Dermis microvascular lymphatic vessel endothelial cell (primary cell): Measurements from ENCODE around the gene CERK. TPM values are rescaled to one million over a fixed set of nuclear protein-coding genes. Genes with fewer than 3 reads are reported as not detected.

Experiments
- DNase-seq, 2 donors: peaks; one replicate each; pipeline versions ENCODE4 v3.0.0 to v3.0.0-alpha.2; 2010; ENCODE audit warnings: low read depth in 2 of 2
- total RNA-seq: library from RNA; depleted of rRNA; stranded (reverse); fragments of >200 nt; gene quantifications from 2 replicates; pipeline ENCODE4 v1.2.1, GENCODE V29; 2014

Gene CERK
- total RNA-seq, 1 donor from 2014 or later: 66.8 TPM

DNA sequence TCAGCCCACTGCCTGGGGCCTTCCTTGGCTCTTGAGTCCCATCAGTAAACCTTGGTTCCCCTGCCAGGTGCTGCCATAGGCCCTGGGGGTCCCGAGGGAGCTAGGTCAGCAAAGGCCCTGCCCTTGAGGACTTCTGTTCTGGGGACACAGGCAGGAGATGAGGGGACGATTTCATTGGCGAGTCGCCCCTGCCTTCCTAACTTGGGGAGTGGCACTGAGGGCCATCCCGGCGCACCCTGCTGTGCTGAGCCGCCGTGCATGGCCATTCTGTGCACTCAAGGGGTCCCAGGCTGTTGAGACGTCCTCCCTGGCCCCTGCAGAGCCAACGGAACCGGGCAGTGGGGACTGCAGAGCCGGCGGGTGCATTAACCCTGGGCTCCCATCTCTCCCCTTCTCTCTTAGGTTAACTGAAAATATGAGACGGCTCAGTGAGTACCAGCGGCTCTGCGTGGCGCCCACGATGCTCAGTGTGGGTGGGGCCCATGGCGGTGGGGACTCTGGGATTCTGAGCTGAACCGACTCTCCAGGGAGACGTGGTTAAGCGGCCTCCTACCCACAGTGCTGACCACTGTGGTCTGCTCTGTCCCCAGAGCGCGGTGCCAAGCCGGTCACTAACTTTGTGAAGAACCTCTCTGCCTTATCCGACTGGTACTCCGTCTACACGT, 74.5 kb downstream of the CERK start:
- no peak for DNase-seq

DNA sequence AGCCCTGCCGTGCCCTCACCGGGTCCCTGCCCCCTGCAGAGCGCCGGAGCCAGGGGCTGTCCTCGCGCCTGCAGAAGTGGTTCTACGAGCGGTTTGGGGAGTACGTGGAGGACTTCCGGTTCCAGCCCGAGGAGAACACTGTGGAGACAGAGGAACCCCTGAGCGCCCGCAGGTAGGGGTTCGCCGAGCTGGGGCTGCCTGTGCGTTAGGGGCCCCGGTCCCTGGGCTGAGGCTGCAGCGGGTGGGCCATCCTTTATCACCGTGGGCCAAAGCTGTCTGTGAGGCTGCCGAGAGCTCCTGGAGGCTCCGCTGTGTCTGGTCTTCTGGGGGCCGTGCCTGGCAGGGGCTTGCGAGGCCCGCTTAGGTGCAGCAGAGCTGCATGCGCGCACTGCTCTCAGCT, 75.1 kb downstream of the CERK start:
- DNase-seq: no peak

DNA sequence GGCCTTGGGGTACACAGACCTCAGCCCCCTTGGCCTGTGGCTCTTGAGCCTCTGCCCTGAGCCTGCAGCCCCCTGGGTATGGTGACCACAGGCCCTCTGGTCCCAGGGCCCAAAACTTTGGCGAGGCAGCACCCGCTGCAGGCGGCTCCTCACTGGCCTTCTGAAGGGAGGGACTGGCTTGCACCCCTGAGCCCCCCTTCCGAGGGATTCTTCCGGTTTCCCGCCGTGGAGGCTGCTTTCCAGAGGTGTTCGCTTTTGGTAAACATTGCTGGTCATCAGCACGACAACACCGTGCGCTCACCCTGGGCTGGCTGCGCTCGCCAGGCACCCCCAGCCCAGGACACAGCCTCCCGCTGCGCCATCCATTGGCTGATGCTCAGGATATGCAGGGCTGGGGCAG, 75.8 kb downstream of the CERK start:
- no peak for DNase-seq

DNA sequence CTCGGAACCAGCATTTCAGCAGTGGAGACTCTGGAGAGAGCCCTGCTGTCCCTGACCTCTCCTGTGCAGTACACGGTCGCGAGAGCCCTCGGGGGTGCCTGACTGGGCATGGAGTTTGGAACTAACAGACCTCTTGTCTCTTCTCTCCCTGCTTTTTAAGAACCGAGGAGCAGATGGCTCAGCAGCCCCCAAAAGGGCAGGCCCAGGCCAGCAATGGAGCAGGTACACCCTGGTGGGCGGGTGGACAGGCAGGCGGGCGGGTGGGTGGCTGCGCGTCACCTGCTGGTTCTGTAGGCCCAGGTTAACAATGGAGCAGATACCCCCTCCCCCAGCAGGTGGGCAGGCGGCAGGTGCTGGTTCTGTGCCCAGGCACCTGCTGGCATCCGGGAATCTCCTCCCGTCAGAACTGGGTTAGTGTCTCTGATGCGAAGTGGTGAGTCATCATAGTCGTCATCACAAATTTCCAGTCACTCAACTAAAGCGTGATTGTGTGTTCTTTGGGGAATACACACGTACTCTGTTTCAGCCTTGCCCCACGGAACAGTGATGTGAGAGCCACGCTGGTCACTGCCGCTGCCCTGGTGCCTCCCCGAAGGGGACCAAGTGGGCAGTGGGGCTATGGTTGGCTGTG, 76.7 kb downstream of the CERK start:
- DNase-seq: peak in 1 of 2 donors; percentile 38

DNA sequence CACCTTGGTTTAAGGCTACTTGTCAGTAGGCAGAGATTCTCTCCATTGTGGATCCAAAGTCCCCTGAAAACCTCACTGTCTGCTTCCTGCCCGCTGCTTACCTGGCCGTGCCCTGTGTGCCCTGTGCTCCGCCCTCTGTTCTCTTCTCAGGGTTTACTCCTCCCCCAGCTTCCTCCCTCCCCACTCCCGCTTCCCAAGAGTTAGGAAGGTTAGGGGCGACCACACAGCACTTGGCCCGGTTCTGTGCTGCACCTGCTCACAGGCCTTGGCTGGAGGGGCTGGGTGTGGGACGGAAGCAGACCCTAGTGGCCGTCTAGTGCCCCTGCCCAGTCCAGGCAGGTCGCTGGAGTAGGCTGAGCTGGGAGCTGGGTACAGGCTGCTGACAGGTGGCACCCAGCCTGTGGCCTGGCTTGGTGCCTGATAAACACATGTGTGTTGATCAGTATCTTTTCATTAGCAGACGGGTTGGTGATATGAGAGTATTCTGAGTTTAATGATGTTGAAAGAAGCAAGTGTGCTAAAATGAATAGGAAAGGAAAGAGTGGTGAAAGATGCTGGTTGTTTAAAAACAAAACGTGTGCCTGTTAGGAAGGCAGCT, 77.3 kb downstream of the CERK start:
- DNase-seq: no peak

DNA sequence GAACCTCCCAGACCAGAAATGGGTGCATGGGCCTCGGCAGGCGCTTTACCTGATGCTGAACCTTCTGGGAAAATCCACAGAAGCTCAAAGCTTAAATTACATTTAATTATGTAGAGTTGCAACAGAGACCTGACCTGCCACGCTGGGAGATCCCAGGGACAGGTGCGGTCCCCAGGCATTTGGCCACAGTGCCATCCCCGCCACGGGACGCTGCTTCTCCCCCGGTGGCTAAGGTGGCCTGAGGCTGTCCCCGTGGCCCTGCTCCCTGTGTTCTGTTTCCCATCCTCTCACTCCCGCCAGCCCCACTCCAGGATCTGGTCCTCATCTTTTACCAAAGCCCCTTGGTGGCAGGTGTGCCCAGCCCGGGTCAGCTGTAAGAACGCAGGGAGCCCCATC, 78.3 kb downstream of the CERK start:
- DNase-seq: no peak

DNA sequence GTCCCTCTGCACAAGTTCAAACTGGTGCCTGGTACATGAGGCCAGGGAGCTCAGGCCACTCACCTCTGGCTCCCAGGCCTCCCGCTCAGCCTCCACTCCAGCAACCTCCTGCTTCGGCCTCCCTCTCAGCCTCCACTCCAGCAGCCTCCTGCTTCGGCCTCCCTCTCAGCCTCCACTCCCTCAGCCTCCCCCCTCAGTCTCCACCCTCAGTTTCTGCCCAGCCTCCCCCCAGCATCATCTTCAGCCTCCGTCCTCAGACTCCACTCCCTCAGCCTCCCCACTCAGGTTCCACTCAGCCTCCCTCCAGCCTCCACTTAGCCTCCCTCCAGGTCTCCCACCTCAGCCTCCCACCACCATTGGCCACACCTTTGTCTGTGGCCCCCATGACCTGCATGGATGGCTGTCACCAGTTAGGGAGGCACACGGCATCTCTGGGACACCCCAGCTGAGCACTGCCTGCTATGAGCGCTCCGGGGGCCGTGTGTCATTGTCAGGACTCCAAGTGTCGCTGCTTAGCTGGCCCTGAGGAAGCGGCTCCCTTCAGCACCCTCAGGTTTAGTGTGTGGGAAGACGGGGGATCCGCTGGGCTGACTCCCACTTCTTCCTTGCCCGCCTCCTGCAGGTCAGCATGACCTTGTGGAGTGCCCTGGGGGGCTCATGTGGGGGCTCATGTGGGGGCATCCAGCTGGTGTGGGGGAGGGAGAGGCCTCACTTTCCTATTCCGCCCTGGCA, 78.8 kb downstream of the CERK start:
- DNase-seq: no peak

DNA sequence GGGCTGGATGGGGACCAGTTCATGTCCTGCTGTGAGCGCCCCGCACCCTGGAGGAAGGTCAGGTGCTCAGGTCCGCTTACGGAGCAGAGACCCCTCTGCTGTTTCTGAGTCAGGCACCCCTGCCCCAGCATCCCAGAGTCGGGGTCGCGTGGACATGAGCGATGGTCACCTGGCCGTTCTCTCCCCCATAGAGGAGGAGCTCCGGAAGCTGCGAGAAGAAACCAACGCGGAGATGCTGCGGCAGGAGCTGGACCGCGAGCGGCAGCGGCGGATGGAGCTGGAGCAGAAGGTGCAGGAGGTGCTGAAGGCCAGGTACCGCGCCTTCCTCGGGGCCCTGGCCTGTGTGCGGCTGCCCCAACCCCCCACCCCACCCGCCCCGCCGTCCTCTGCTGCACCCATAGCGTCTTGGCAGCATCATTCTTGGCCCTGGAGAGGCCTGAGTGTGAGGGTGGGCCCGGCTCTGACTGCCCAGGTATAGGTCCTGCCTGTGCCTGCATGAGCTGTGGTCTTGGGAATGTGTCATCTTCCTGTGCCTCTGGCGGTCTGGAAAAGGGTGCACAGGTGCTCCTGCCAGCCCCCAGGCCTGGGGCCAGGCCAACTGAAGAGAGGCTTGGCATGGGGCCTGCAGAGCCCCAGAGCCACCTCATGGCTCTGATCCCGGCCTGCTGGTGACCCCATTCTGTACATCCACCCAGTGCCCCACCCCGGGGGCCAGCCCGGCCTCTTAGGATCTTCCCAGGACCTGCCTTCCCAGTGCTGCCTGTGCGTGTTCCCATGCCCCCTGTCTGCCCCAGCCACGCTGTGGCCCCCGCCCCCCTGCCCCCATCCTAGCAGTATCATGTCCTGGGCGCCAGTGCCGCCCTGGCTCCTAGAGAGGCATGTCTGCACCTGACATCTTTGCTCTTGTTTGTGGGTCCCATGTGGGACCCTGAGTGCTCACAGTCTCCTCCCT, 79.8 kb downstream of the CERK start:
- DNase-seq: no peak

DNA sequence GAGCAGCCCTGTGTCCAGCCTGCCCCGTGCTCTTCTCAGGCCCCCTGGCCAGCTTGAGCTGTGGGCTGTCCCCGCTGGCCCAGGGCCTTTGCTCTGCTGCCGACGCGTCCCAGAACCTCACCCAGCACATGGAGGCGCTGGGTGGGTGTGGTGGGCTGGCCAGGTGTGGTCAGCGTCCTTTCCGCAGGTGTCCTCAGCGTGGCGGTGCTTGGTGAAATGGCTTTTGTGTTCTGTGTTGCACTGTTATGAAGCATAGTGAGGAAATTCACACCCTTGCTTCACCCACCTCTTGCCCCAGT, 80.4 kb downstream of the CERK start:
- DNase-seq: no peak

DNA sequence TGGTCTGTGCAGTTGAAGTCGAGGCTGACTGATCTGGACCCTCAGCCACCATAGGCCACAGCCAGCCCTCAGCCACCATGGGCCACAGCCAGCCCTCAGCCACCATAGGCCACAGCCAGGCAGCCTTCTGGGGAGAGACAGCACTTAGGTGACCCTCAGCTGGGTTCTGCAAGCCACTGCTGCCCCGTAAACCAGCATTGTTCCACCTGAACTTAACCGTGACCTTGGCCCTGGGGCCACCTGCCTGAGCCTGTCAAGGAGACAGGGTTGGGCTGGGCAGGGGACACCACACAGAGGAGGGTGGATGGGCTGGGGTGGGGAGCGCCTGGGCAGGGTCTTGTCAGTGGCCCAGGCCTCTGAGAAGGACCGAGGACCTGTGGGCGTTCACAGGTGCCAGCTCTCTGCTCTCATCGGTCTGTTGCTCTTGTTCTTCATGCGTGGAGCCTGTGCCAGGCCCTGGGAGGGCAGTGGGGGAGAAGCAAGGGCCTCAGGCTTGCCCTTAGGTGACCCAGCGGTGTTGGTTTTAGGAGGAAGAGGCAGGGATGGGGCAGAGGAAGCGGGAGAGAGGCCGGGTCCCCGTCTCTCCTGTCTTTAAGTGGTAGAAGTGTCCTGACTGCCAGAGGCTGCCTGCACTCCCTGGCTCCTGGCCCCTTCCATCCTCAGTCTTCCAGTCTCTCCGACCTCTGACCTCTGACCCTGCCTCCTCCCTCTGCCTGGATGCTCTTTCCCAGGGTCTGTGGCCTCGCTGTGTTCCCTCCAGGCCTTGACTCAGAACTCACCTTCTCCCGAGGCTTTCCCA, 81.0 kb downstream of the CERK start:
- no peak for DNase-seq

DNA sequence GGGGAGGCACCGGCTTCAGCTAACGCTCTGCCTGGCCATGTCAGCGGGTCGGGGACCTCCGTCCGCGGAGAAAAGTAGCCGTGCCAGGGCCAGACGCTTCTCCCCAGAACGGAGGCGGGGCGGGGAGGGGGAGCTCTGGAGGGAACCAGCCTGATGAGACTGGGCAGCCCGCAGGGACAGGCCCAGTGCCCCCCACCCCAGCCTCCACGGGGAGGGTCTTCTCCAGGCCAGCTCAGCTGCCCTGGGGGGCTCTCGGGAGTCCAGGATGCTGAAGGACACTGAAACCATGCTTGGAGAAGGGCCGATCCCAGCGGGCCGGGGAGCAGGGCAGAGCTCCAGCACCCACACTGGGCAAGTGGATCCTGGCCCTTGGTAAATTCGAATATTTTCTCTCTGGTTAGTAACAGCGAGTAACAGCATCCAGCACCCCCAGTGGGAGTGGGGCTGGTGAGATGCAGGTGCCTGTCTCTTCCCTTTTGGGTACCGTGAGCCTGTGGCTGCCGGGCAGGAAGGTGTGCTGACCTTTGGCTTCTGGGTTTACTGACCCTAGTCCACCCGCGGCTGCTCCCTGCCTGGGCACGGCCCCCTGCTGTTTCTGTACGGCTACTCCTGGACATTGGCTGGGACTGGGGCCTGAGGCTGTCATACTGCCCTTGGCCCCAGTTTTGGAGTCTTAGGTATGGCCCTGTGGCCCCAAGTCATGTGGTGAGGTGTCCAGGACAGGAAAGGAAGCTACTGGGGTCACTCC, 82.0 kb downstream of the CERK start:
- no peak for DNase-seq

DNA sequence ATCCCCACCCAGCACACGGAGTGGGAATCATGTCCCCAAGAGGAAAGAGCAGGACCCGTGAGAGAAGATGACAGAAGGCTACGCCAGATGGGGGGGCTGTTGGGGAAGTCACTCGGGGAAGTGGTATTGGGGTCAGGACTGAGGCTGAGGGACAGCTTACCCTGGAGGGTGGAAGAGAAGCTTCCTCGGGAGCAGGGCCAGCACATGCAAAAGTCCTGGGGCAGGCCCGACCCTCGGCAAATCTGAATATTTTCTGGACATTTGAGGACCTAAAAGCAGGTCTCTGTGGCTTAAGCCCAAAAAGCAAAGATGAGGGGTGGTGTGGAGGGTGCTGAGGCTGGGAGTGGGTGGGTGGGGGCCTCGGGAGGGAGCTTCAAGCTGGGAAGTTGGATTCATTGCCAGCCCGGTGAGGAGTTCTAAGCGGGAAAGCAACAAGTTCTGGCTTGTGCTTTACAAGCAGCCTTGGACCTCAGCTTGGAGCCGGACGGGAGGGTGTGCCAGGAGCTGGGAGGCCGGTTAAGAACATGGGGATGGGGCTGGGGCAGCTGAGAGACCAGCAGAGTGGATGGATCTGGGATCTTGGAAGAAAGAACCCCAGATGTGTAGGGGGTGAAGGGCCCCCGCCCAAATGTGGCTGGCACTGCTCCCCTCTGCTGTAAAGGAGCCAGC, 83.0 kb downstream of the CERK start:
- DNase-seq: no peak

DNA sequence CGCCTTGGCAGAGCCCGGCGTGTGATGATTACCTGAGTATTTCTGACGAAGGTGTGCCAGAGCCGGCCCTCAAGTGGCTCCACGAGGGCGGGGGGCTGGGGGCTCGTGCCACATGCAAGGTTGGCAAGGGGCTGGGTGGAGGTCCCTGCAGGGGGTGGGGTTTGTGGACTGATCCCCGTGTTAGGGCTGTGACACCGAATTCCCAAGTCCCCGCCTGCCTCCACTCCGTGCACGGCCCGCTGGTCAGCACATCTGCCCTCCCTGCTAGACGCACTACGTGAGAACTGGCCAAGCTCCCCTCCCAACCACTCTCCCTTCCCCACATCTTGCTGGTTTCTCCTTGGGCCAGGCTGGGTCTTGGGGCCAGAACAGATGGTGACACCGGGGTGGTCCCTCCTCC, 83.6 kb downstream of the CERK start:
- DNase-seq: no peak

DNA sequence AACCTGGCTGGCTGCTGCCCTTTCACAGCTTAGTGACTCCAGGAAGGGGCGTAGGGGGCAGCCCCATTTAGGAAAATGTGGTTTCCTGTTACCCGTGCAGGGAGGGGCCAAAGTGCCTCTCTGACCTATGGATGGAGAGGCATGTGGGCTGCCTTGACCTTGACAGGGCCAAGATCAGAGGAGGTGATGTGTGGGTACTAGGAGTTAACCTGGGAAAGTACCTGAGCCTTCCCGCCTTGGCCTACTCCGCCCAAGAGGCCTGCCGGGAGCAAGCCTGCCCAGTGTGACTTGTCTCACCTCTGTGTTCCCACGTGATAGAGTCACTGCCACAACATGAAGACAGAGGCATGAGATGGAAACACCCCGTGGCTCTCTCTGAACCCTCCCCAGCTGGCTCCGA, 84.5 kb downstream of the CERK start:
- DNase-seq: no peak

DNA sequence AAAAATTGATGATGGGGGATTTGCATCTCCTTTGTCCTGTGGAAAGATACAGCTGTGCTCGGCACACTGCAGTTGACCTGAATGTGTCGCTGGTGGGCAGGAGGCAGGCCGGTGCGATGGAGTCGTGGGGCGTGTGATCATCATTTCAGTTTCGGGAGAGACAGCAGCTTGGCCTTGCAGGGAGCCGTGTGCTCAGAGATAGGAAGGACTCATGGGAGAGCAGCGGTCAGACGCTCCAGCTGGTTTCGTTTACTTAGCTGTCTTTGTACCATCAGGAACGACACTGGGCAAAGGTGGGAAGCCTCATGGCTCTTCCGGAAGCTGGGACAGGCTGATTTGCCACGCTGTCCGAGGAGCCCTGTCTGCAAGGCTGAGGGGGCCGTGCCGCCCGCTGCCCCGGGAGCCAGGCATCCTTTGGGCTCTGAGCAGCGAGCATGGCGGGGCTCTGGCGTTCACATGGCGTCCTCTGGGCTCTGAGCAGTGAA, 85.2 kb downstream of the CERK start:
- DNase-seq: no peak

DNA sequence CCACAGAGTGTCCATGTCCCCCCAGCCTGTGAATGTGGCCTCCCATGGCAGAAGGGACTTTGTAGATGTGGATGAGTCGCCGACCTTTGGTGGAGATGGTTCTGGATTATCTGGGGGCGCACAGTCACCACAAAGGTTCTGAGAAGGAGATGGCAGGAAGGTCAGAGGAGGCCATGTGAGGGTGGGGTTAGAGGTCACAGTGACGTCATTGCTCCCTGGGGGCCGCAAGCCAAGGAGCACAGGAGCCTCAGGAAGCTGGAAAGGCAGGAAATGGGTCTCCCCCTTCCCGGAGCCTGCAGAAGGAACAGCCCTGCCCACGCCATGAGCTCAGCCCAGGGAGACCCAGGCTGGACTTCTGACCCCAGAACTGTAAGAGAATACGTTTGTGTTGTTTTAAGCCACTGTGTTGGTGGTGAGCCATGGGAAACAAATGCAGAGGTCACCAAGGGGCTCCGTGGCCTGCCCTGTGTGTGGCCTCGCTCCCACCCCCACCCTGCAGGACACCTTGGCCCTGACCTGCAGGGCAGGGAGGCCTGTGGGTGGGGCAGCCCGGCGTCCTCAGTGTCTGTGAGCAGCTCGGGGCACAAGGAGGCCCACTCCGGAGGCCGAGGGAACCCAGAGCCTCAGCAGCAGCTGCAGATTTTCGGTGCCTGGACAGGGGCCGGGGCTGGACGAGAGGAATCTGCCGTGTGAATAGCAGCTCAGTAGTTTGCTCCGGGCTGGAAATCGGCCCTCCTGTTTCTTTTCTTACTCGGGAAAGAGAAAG, 85.8 kb downstream of the CERK start:
- DNase-seq: peak in 1 of 2 donors; percentile 10

DNA sequence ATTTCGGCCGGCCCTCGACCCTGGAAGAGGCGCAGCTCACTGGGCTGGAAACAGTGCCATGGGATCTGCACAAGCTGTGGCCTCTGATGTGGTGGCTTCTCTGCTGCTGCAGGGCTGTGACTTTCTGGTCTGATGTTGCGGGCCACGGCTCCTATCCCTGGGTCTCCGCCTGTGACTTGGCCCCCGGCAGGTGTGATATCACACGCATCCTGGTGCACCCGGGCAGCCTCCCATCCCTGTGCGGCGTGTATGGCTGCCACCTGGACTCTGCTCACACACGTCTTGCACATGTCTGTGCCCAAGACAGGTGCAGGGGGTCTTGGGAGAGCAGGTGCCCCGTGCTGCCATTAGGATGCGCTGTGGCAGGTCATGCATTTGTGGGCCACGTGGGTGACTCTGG, 86.7 kb downstream of the CERK start:
- no peak for DNase-seq

DNA sequence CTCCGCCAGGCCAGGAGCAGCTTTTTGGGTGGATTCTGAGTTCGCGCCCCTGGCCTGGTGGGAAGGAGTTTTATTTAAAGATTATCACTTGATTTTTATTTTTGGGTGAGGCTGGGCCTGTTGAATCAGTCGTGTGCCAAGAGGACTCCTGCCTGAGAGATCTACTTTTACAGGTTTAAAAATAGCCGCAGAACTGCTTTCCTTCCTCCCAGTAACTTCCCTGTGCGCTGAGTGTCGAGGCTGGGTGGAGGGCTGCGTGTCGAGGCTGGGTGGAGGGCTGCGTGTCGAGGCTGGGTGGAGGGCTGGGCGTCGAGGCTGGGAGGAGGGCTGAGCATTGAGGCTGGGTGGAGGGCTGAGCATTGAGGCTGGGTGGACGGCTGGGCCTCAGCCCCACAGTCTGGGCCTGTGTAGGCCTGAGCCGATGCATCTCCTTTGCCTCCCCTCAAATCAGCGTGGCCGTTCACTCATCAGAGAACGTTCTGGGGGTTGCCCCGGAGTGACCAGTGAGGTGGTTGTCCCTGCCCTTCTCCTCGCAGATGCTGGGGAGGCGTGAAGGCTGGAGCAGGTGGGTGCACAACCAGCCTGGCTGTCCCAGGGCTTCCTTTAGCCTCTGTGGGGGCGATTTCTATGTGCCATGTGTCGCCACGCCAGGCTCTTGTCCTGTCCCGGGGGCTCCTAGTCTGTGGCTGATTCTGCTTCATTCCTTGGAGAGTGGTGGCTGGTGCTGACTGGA, 87.8 kb downstream of the CERK start:
- DNase-seq: no peak
